GM21576 (cell line): ENCODE data around the gene PCAT7.
"Not testable (repeated sequence)": the region's sequence is repeated elsewhere in the genome, so short reads cannot be mapped to it uniquely, and the experiment has no call there.

Source experiments
- ATAC-seq: cut with Tn5 transposase; IDR thresholded peaks from one replicate; pipeline ENCODE4 v1.9.1; 2021; ENCODE audit warnings: mild to moderate bottlenecking, moderate library complexity; ENCODE audit not compliant: unreplicated experiment

The PCAT7 gene

DNA sequence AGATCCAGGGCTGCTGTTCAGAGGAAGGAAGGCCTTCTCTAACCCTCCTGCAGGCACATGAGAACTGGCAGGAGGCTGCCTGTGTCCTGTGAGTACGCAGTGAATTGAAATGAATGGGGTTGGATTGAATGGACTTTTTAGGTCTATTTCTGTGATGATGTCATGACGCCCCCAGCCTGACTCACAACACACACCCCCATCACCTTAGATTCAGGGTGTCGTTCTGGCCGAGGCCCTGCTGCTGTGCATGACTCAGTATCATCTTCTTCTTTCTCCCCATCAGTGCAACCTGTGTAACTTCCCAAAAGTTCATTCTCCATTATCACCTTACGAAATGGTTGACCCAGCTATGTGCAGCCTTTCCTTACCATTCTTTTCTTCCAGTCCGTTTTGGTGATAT is 5.4 kb downstream of the PCAT7 start:
- no peak for ATAC-seq

DNA sequence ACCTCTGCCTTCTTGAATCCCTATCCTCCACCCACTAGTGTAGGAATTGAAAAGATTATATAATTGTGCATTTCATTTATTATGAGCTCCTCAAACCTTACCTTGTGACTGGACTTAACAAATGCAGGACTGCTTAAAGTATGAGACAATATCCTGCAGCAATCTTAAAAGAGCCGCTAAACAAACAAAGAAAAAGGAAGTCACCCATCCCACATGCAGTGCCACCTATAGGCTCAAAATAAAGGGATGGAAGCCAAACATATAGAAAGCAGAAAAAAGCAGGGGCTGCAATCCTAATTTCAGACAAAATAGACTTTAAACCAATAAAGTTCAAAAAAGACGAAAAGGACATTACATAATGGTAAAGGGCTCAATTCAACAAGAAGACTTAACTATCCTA is 8.7 kb downstream of the PCAT7 start:
- no peak for ATAC-seq

DNA sequence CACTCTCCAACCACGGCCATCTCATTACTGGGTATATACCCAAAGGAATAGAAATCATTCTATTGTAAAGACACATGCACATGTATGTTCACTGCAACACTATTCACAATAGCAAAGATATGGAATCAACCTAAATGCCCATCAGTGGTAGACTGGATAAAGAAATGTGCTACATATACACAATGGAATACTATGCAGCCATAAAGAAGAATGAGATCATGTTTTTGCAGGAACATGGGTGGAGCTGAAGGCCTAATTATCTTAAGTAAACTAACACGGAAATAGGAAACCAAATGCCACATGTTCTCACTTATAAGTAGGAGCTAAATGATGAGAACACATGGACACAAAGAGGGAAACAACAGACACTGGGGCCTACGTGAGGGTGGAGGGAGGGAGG is 9.4 kb downstream of the PCAT7 start:
- ATAC-seq: not testable (repeated sequence)

GRCh38 chr9:94566550-94566949 is 11.7 kb downstream of the PCAT7 start:
- ATAC-seq: no peak

DNA sequence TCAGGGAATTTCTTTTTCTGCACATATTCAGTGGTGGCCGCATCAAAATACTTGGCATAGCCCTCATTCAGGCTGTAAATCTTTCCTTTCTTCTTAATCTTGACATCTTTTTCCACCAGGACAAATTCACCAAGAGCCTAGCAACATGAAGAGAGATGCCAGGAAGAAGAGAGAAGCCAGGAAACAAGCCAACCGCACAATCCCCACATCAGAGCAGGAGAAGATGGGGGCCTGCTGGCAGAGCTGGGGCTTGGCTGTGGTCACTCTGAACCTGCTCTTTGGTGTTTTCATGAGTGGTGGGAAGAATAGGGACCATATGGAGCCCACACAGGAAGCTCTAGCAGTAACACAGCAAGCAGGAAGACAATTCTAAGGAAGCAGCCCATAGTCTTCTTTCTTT is 12.4 kb downstream of the PCAT7 start:
- no peak for ATAC-seq

DNA sequence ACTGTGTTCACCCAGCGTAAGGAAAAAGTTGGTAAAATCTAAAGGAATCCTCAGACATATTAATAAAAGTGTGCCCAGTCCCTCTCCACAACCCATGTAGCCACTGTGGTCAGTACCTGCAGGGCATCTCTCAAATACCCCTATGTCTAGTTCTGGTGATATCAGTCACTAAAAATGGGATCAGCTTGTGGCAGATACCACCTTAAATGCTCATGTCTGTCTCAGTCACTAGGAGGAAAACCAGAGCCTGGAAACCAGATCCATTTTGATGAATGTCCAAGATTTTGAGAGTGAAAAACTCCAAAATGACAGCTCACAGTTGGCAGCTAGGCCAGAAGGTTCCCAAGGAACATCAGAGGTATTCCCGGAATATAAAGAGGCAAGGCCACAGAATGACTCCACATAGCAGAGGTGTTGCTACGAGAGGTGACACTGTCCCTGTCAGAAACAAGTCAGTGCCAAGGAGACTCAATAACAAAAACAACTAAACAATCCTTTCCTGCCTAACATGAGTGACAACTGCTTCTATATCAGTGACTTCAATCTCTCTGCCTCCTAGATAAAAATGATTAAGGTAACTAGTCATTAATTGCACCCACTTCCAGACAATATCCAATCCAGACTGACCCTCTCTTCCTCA is 13.5 kb downstream of the PCAT7 start:
- no peak for ATAC-seq

GRCh38 chr9:94568972-94569712 is 14.3 kb downstream of the PCAT7 start:
- no peak for ATAC-seq

DNA sequence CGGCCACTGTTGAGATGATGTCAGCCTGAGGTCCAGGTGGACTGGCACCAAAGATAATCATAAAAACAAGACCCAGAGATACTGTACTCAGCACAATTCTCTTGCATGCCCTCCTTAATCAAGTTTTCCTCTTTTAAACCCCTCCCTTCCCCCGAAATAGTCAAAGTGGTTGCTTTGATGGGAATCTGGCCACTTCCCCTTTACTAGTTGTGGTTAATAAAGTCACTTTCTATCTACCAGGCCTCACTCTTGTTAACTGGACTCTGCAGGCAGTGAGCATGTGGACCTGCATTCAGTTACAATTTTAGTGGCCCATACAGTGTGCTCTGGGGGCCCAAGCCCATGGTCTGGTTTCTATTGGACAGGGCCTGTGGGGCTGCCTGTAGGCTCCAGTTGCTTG is 21.2 kb downstream of the PCAT7 start:
- no peak for ATAC-seq

DNA sequence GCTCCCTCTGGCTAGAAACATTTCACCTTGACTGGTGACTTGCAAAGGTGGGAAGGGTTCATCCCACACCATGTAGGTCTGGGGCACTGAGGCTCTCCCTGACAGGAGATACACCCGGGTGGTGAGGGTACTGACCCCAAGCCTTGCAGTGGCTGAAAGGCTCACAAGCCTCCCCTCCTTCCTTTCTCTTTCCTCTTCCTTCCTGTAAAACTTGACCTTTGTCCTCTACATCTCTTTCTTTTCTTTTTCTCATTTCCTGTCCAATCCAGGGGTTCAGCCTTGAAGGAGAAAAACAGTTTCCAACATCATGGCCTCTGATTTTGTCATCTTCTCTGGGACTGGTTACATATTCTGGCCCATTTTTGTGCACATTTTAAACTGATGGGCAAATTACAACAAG is 22.2 kb downstream of the PCAT7 start:
- ATAC-seq: no peak

- no peak for ATAC-seq
Measured at GRCh38 chr9:94577571-94577970, 22.7 kb downstream of the PCAT7 start.

GRCh38 chr9:94581728-94582127 is 26.8 kb downstream of the PCAT7 start:
- ATAC-seq: no peak

- no peak for ATAC-seq
Measured at GRCh38 chr9:94584555-94584954, 29.7 kb downstream of the PCAT7 start.

GRCh38 chr9:94586316-94586715 is 31.4 kb downstream of the PCAT7 start:
- ATAC-seq: no peak

DNA sequence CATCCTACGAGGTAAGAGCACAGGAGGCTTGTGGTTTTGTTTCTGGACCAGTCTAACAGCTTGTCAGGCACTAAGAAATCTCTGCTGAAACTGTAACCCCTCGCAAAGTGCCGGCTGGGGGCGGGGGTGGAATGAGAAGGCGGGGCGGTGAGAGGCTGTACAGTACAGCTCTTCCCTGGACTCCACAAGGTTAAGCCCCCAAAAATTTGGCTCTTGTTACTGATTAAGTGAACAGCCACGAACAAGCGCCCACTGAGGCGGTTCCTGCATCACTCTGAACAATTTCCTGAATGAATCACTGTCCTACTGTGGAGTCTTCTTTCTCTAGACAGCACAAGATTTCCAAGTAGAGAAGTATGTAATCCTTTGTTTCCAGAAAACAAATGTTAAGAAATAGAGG is 31.9 kb downstream of the PCAT7 start:
- no peak for ATAC-seq

GRCh38 chr9:94588681-94589080 is 33.8 kb downstream of the PCAT7 start:
- no peak for ATAC-seq

- ATAC-seq: not testable (repeated sequence)
Measured at GRCh38 chr9:94591046-94591545, 36.2 kb downstream of the PCAT7 start.

DNA sequence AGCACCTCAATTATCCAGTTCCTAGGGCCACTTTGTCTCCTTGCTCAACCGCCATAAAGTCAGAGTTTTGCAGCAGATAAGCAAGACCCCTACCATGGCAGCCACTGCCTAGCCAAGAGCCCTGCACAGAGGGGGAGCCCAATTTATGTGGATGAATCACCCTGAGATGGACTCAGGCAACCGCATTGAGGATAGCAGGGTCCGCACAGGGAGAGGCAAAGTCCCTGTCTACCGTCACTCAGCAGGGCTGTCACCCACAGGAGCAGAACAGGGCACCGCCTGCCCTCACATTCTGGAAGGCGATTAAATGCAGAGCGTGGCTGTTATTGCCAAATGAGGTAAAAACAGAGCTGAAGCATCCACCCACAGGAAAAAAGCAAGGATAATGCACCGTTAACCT is 37.0 kb downstream of the PCAT7 start:
- no peak for ATAC-seq

DNA sequence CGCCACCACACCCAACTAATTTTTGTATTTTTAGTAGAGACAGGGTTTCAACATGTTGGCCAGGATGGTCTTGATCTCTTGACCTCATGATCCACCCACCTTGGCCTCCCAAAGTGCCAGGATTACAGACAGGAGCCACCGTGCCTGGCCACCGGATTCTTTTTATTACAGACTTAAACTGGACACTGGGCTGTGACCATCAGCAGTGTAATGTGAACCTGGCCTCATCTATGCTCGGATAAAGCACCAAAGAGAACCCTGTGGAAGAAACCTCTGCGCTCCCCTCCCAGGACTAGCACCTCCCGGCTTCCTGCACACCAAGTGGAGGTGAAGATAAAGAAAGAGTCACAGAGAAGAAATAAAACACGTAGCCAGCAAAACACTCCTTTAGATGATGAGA is 37.8 kb downstream of the PCAT7 start:
- not testable (repeated sequence) for ATAC-seq

- no peak for ATAC-seq
Measured at GRCh38 chr9:94593459-94594345, 38.8 kb downstream of the PCAT7 start, which contains the start of gene FBP2. Gene FBP2, minus strand, starts transcription at chr9:94593824. Its CDS starts 98 bp downstream, at chr9:94593726.

- no peak for ATAC-seq
Measured at GRCh38 chr9:94599102-94599501, 44.2 kb downstream of the PCAT7 start.

DNA sequence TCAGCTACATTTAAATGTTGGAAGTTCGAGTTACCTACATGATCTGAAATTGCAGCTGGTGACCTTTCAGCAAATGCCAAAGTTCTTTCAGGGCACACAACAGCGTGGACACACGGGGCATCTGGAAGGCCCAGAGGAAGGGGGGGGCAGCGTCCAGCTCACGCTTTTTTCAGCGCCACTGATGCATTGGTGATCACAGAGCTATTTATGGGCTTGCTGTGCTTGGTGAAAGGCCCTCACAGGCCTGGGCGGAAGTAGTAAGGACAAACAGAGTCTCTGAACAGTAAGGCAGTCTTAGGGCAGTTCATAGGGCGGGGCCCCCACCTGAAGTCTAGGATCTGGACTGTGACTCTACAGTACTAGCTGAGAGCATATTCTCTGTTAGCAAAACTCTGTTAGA is 45.4 kb downstream of the PCAT7 start:
- ATAC-seq: no peak
